Activated T-cell treated with anti-CD3 and anti-CD28 coated beads for 1 hour (primary cell): ENCODE data around the gene CNBD2.
A peak's percentile ranks its signal among the peaks of the same experiment; 100 is the strongest.
"Not testable (repeated sequence)": the region's sequence is repeated elsewhere in the genome, so short reads cannot be mapped to it uniquely, and the experiment has no call there.

Experiments
- DNase-seq: peaks from one replicate; pipeline ENCODE4 v3.0.0-alpha.2; 2020; ENCODE audit warnings: low read depth

CNBD2 gene

GRCh38 chr20:36026131-36026530 is 57.7 kb downstream of the CNBD2 start:
- not testable (repeated sequence) for DNase-seq

DNA sequence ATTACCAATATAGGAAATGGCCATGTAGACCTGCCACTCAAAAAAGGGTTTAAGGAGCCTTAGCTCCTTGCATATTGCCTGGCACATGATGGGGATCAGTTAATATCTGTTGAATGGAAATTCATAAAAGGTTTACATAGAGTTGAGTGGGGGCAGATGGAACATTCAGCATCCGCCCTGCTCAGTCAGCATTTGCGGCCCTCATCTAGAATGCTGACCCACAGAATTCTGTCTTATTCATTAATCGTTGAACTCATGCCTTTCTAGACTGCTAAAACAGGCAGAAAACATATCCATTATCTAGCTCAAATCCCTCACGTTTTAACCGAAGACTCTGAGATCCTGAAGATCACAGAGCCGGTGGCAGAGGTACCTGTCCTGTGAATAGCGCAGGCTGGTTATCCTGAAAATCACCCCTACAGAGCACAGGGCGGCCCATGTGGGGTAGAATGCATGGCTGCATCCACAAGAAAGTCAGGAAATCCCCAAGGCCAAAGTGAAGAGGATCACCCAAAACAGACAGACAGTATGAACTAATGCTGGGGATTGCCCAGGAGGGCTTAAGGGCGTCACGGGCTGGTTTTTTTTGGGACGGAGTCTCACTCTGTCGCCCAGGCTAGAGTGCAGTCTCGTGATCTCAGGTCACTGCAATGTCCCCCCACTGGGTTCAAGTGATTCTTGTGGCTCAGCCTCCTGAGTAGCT is 59.9 kb downstream of the CNBD2 start:
- no peak for DNase-seq

- DNase-seq, result no peak
Measured at GRCh38 chr20:36030149-36030548, 61.8 kb downstream of the CNBD2 start.

DNA sequence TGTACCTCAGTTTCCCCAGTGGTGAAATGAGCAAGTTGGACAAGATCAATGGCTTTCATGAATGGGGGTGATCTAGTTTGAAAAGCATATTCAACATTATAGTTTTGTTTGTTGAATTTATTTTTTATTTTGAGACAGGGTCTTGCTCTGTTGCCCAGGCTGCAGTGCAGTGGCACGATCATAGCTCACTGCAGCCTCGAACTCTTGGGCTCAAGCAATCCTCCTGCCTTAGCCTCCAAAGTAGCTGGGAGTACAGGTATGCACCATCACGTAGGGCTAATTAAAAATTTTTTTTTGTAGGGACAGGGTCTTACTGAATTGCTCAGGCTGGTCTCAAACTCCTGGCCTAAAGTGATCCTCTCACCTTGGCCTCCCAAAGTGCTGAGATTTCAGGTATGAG is 63.4 kb downstream of the CNBD2 start:
- DNase-seq, result no peak

- DNase-seq, result no peak
Measured at GRCh38 chr20:36034875-36035274, 66.5 kb downstream of the CNBD2 start.

- DNase-seq, result no peak
Measured at GRCh38 chr20:36035745-36036144, 67.4 kb downstream of the CNBD2 start.

DNA sequence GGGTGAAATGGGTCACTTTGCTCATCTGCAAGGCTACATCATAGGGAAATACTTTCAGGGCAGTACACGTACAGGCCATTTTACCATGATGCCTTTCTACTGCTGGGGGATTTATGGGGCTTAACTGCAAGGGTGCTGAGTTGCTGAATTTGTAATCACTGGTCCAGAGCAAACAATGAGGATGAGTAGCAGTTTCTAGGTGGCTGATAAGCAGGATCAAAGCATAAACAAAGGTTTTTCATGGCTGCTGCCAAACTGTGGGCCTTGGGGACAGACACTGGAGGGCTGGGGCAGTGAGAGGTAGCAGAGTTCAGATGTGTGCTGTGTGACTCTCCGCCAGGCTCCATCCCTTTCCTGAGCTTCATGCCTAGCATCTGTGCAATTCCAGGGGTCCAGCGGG is 68.3 kb downstream of the CNBD2 start:
- DNase-seq, result no peak

- no peak for DNase-seq
Measured at GRCh38 chr20:36040571-36040970, 72.2 kb downstream of the CNBD2 start.

DNA sequence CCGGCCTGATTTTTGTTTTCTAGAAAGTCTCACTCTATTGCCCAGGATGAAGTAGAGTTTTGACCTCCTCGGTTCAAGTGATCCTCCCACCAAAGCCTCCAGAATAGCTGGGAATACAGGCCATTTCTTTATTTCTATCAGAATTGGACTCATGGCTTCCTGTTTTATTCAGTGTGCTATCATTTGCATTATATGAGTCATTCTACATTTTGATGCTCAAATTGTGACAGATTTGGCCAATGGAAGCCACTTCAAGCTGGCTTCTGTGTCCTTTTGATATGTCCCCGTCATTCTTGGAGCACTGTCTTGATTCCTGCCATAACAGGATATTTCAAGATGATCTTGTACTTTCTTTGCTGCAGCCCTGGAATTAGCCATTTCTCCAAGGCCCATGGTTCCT is 75.1 kb downstream of the CNBD2 start:
- DNase-seq, result no peak

DNA sequence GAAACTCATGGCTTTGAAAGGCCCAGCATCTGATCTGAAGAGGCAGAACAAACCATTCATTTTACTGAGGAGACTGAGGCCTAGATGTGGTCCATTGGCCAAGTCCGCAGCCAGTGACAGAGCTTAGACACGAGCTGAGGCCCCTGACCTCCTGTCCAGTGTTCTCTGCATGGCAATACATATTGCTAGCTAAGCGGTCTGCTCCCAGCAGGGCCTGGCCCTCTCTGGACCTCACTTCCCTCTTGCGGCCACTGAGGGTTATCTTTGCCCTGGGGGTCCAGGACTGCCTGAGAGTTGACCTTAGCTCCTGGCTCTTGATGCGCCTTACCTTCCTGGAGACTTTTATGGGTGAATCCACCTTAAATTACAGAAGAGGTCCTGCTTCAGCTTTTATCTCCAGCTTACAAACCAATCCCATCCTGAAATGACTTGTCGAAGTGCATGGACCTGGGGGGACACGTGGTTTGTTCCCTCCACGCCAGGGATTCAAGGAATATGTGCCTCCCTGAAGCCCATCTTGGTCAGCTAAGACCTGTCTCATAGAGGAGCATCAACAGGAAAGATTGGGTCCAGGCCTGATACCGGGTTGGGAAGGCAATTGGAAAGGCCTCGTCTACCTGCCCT is 75.6 kb downstream of the CNBD2 start:
- no peak for DNase-seq

DNA sequence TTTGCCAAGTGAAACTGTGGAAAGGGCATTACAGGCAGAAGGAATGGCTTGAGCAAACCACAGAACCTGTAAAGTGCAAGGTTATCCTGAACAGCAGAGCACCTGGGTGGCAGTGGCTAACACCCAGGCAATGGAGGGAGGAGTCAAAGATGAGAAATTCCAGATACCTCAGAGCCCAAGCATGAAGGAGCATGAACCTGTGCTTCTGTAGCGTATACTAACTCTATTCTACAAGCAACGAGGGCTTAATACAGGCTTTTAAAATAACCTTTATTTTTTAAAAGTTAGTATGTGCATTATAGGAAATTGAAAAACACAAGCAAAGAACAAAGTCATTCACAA is 77.0 kb downstream of the CNBD2 start:
- DNase-seq, result no peak

DNA sequence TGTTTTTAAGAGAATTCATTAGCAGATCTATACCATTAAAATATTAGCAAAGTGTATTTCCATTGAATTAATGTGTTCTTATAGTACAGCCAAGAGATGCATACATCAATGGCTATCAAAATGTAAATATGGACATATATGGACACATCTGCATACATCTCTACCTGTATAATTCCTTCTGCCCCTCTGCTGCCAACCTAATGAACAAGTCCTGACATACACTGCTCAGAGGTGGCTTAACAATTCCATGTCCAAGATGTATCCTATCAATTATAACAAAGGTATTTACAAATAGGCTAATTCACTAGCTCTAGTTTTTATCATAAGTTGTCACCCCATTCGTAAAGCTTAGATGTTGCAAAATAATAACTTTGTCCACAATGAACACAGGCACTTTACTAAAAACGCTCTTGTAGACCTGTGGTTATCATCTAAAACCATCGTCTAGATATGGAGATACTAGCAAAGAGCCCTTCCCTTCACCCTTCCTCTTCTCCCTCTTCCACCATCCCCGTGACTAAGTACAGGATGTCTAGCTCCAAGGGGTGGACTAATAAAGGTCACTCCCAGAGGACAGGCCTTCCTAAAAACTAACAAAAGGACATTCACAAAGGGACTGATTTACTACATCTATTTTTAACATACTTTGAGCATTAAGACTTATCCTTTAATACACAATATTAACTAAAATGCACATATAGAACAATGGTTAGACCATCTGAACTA is 77.8 kb downstream of the CNBD2 start:
- DNase-seq, result not testable (repeated sequence)

- DNase-seq, result not testable (repeated sequence)
Measured at GRCh38 chr20:36049408-36049807, 81.0 kb downstream of the CNBD2 start.

DNA sequence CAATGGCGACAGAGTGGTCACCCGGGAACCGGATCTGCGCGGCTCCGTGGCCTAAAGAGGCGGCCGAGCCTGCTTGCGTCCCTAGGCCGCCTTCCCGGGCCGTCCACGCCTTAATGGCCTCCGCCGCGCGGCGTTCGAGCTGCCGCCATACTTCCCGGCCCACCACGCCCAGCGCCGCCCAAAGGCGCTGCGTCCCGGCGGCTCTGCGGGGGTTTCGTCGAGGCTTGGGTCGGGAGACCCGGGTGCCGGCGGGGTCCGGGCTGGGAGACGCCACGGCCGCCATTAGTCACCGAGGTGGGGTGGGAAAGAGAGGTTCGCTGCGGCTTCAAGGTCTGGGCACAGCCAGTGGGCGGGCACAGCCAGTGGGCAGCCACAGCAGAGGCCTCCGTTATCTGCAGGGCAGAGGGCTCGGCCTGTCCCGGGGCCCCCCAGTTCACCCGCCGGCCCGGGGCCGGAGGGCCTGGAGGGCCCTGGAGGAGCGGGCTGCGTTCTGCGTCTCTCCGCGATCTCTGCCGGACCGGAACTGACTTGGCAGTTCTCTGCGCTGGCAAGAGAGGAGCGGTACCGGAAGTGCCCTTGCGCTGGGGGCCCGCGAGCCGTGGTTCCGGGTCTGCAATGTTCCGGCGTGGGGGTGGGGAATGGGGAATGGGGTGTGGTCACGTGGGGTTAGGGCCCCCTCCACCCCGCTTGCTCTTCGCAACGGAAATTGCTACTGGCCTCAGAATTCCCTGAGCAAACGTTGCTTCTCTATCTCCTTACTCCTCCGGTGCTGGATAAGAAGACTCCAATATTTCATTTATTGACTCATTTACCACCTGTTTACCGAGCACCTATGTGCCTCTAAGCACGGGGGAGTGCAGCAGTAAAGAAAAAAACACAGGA is 82.3 kb downstream of the CNBD2 start:
- peak; percentile 89 for DNase-seq

GRCh38 chr20:36051318-36052116 is 83.1 kb downstream of the CNBD2 start:
- DNase-seq, result no peak

- no peak for DNase-seq
Measured at GRCh38 chr20:36052117-36052513, 83.7 kb downstream of the CNBD2 start.

- not testable (repeated sequence) for DNase-seq
Measured at GRCh38 chr20:36053863-36054518, 85.6 kb downstream of the CNBD2 start.

GRCh38 chr20:36055145-36055544 is 86.8 kb downstream of the CNBD2 start:
- DNase-seq, result no peak

- DNase-seq, result no peak
Measured at GRCh38 chr20:36060676-36061075, 92.3 kb downstream of the CNBD2 start.

GRCh38 chr20:36061754-36062153 is 93.4 kb downstream of the CNBD2 start:
- no peak for DNase-seq

DNA sequence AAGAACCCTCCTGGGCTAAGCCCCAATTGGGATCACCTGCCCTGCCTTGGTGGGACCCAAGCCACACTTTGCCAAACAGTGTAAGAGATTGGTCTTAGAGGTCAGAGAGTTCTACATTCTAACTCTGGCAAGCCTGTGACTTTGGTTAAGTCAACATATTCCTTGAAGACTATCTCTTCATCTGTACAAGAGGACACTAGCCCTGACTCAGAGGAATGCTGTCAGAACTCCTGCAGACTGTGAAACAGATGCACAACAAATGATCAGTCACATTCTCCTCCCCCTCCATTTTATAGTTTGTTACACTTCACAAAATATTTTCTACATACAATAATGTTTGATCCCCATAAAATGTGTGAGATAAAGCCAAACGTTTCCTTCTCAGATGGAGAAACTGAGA is 94.4 kb downstream of the CNBD2 start:
- DNase-seq, result no peak
